HG03175 (cell line): ENCODE data around the gene KISS1R.
"Not testable (repeated sequence)": the region's sequence is repeated elsewhere in the genome, so short reads cannot be mapped to it uniquely, and the experiment has no call there.

Experiments used
- ATAC-seq: cut with Tn5 transposase; IDR thresholded peaks from one replicate; pipeline ENCODE4 v1.9.1; 2021; ENCODE audit warnings: mild to moderate bottlenecking, moderate library complexity; ENCODE audit not compliant: unreplicated experiment

KISS1R gene

DNA sequence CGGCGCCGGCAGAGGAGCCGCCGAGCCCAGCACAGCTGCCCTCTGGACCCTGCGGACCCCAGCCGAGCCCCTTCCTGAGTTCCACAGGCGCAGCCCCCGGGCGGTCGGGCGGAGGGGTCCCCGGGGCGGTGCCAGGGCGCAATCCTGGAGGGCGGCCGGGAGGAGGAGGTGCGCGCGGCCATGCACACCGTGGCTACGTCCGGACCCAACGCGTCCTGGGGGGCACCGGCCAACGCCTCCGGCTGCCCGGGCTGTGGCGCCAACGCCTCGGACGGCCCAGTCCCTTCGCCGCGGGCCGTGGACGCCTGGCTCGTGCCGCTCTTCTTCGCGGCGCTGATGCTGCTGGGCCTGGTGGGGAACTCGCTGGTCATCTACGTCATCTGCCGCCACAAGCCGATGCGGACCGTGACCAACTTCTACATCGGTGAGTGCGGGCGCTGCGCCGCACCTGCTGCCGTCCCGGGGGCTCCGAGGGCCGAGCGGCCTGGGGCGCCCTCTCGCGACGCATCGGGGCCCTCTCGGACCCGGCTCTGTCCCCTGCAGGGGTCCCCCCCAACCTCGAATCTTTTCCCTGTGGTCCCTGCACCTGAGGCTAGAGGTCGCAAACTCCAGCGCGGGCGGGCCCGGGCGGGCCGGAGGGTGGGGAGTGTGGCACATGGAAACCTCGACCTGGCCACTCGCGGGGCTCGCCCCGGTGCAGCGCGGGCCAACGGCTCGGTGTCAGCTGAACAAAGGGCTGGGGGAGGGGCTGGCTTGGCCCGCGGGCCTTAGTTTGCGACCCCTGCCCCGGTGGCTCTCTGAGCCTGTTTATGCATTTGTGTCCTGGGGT lies at the start of gene KISS1R:
KISS1R (plus strand) TSS at position 11 of the 829 bp plus-strand sequence; CDS start at position 181, 170 bp downstream.
- ATAC-seq: no peak

DNA sequence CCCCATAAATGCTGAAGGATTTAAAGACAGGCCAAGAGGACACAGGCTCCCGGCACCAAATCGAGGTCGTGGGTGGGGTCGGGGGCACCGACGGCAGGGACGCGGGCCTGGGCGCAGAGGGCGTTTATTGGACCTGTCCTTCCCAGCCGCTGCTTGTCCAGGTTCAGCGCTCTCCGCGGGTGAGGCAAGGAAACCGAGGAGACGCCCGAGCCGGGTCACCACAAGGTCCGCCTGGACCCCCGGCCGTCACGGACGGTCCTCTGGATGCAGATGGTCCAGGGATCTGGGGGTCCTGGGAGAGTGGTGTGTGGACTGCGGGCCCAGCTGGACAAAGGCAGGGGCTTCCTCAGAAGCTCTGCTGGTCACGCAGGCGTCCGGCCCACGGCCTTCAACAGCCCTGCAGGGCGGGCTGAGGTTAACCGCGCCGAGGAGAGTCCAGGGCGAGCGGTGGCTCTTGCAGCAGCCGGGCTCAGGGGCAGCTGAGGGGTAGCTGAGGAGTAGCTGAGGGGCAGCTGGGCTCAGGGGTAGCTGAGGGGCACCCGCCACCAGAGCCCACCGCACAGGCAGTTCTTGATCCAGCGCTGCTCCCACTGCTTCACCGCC lies 49.2 kb upstream of the KISS1R start:
- ATAC-seq: no peak

DNA sequence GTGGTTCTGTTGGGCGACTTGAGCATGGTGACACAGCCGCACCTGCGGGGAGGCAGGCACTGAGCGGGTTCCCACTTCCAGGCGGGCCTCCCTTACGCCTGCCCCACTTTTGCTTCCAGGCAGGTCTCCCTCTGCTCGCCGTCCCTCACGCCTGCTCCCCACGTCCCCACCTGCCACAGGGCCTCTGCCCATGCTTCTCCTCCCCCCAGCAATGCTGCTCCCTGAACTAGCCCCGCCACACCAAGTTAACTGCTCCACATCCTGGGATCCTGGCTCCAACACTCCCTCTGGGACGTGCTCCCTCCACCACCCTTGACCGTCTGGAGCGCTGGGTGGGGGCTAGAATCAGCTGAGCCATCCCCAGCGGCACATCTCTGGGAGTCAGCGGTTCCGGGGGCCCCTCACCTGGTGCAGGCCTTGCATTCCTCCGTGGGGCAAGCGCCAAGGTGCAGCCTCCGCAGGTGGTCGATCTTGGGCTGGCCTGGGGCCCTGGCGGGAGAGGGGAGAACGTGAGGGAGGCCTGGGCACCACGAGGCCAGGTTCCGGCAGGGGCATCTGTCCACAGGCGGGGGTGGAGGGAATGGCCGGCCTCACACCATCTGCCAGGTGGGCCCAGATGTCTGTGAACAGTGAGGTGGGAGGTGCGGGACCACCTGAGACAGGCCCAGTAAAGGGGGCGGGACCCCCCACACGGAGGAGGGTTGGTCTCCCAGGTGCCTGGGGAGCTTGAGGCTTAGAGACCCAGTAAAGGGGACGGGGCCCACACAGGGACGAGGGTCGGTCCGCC lies 48.5 kb upstream of the KISS1R start:
- ATAC-seq: no peak

DNA sequence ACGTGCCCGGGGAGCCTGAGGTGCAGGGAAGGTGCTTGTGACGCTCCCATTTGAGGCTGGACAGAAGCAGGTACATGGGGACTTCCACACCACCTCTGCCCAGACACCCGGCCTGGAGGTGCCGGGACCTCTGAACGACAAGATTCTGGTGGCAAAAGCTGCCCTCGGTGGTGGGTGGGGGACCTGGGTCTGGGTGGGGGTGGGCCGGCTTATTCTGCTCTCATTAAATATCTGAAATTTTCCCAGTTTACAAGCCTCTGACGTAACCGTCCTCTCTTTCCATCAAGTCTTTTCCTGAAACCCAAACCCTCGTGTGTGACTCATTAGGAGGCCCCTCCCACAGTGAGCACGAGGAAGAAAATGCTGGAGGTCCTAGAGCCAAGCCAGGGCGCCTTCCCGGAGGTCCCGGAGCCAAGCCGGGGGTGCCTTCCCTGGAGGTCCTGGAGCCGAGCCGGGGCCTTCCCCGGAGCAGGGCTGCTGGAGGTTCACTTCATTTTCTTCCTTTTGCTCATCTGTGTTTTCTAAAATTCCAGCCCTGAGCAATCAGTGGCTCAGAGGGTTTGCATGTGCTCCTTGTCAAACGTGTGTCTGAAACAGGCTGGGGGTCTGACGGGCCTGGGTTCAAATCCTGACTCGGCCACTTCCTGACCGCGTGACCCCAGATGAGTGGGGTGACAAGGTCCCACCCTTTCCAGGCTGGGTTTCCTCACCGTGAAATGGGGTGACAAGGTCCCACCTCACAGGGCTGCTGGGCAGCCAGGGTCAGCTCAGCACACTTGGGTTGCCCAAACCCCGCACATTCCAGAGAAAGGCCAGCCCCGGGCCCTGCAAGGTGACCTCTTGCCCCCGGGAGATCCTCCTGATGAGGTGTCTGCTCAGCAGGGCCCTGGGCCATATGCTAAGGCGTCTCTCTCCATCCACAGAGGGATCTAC lies 47.6 kb upstream of the KISS1R start:
- ATAC-seq: no peak

DNA sequence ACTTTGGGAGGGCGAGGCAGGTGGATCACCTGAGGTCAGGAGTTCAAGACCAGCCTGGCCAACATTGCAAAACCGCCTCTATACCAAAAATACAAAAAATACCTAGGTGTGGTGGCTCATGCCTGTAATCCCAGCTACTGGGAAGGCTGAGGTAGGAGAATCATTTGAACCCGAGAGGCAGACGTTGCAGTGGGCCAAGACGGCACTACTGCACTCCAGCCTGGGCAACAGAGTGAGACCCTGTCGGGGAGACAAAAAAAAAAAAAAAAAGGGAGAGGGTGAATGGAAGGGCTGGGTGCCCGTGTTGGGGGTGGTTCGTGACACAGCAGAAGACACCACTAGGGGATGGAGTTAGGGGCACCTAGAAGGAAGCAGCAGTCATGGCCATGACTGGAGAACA lies 46.8 kb upstream of the KISS1R start:
- ATAC-seq: no peak

DNA sequence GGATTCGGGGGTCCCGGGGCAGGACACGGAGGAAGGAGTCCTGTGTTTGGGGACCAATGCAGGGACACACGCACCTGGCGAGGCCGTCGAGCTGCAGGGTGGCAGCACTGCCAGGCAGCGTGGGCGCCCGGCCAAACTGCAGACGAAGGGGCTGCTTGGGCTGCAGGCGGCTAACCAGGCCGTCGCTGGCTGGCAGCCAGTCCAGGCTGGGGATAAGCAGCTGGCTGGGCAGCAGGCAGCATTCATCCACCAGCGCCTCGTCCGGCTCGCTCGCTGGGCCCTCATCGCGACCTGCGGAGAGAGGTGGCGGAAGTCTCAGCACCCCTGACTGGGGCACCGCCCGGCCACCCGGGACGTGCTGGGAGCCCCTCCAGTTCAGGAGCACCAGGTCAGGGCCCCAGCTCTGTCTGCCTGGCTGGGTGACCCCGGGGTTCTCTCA lies 46.2 kb upstream of the KISS1R start:
- ATAC-seq: no peak

DNA sequence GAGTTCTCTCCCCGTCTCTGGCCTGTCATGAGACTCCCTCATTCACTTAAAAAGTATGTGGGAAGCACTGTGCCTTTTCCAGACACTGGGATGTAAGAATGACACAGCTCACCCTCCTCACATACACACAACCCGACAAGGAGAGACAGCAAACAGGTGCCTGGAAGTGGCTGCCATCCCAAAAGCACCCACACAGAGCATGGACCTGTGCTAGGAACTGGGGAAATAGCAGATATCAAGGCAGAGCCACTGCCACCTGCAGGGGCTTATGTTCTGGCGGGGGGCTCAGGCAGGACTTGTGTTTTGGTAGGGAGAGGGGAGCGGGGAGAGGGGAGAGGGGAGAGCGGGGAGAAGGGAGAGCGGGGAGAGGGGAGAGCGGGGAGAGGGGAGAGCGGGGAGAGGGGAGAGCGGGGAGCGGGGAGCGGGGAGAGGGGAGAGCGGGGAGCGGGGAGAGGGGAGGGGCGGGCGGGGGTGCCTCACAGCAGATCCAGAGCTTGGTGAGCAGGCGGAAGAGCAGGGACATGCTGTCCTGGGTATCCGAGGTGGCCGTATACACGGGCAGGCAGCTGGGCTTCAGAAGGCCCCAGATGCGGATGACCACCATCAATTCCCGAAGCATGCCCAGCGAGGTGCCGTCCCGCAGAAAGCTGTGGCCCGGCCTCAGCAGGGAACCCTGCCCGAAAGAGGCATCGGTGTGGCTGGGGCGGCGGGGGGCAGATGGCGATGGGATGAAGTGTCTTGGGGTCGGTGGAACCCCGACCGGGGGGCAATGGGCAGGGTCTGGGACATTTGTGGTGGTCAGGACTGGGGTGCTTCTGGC lies 45.5 kb upstream of the KISS1R start:
- ATAC-seq: no peak

DNA sequence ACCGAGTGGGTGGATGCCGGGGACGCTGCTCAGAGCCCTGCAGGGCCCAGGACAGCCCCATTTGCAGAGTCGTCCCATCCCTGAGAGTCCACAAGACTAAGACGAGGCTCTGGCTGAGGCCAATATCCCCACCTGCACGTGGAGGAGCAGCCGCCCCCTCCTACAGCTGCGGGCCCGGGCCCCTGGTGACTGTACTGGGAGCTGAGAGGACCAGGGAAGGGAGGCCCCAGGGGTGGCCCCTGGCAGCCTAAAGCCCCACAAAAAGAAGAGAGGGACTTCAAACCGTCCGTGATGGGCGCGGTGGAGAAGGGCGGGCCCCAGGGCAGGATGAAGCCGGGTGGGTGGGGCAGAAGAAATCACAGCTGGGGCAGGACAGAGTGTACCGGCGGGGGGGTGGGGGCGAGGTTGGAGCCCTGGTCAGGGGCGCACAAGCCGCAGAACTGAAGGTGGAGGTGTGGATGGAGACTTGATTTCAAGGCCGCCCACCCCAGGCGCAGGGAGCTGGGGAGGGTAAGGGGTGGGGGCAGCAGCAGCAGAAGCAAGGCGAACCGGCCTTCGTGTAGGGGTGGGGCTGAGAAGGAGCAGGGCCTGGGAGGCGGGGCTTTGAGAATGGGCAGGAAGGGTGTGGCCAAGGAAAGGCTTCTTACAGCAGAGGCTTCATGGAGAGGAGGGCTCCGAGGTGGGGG lies 44.7 kb upstream of the KISS1R start:
- no peak for ATAC-seq

DNA sequence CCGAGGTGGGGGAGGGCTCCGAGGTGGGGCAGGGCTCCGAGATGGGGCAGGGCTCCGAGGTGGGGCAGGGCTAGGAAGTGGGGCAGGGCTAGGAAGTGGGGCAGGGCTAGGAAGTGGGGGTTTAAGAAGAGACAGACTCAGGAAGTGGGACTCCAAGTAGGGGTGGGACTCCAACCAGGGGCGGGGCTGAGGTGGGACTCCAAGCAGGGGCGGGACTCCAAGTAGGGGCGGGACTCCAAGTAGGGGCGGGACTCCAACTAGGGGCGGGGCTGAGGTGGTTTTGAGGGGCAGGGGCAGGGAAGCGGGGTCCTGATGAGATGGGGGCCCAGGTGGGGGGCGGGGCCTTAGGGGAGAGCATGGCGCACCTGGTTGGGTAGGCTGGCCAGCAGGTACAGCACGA lies 44.0 kb upstream of the KISS1R start:
- no peak for ATAC-seq

DNA sequence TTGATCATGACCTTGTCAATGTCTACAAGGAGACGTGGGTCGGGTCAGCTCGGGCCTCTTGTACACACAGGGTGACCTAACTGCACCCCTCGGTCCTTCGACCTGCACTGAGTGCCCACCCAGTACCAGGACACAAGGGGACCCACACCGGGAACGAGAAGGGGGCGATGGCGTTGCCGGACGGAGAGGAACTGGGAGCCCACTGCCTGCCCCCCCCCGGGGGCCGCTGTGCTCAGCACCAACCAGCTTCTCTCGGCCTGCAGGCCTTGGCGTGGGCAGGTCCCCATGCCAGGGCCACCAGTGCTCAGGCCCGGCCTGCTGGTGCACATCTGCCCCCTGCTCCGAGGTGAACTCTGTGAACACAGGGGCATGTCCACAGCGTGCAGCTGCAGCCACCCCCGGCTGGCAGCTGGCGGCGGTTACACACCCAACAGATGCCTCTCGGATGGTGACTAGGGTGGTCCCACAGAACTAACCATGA lies 43.5 kb upstream of the KISS1R start:
- ATAC-seq: no peak

DNA sequence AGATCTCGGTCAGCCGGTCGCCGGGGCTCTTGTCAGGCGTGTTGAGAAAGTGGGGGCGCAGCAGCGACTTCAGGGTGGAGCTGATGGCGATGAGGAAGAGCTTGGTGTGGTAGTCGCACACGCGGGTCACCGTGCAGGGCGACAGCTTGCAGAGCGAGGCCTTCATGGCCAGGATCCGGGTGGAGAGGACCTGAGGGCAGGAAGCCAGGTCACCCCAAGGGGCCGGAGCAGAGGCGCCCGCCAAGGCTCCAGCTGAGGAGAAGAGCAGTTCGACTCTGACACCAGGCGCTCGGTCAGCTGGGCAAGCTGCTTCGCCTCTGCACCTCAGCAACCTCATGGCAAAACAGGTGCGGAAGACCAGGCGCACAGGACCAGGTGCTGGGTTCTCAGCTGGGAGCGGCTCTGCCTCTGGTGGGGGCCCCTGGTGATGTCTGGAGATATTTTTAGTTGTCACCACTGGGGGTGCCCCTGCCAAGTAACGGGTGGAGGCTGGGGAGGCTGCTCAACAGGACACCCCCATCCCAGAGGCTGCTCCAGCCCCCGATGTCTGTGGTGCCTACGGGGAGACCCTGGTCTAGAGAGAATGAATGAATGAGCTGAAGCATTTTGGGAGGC lies 41.8 kb upstream of the KISS1R start:
- ATAC-seq: no peak

DNA sequence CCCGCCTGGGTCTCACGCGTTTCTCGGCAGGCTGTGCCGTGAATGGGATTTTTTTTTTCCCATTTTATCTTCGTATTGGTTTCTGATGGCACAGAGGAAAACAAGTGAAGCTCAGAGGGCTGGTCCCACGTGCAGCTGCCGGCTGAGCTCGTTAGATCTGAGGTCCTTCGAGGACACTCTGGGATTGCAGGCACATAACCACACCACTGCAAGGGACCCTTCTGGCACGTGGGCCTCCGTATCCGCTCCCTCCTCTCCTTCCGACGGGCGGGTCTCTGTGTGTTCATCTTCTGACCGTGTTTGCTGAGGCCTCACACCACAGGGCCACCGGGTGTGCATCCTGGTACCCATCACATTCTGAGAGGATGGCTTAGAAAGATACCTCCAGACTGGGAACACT lies 41.0 kb upstream of the KISS1R start:
- ATAC-seq: no peak

DNA sequence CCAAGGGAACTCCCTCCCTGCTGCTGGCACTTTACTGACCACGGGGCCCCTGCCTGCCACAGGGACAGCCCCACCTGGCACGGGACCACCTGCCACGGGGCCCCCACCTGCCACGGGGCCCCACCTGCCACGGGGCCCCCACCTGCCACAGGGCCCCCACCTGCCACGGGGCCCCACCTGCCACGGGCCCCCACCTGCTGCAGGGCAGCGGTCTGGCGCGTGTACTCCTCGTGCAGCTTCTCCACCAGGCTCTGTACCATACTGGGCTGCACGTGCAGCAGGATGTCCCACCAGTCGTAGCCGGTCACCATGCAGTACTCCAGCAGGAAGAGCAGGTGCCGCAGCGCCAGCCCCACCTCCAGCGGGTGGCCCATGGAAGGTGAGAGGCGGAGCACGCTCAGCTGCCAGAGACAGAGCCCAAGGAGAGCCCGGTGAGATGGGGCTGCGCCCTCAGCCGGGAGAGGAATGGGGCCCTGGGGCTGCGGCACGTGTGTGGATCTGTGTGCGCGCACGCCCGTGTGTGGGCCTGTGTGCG lies 40.3 kb upstream of the KISS1R start:
- ATAC-seq: no peak

DNA sequence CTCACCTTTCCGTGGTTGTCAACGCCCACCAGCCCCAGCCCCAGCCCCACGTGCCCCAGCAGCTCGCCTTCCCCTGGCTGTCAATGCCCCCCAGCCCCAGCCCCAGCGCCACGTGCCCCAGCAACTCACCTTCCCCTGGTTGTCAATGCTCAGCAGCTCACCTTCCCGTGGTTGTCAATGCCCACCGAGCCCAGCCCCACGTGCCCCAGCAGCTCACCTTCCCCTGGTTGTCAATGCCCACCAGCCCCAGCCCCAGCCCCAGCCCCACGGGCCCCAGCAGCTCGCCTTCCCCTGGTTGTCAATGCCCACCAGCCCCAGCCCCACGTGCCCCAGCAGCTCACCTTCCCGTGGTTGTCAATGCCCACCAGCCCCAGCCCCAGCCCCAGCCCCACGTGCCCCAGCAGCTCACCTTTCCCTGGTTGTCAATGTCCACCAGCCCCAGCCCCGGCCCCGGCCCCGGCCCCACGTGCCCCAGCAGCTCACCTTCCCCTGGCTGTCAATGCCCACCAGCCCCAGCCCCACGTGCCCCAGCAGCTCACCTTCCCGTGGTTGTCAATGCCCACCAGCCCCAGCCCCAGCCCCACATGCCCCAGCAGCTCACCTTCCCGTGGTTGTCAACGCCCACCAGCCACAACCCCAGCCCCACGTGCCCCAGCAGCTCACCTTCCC lies 39.0 kb upstream of the KISS1R start:
- not testable (repeated sequence) for ATAC-seq

DNA sequence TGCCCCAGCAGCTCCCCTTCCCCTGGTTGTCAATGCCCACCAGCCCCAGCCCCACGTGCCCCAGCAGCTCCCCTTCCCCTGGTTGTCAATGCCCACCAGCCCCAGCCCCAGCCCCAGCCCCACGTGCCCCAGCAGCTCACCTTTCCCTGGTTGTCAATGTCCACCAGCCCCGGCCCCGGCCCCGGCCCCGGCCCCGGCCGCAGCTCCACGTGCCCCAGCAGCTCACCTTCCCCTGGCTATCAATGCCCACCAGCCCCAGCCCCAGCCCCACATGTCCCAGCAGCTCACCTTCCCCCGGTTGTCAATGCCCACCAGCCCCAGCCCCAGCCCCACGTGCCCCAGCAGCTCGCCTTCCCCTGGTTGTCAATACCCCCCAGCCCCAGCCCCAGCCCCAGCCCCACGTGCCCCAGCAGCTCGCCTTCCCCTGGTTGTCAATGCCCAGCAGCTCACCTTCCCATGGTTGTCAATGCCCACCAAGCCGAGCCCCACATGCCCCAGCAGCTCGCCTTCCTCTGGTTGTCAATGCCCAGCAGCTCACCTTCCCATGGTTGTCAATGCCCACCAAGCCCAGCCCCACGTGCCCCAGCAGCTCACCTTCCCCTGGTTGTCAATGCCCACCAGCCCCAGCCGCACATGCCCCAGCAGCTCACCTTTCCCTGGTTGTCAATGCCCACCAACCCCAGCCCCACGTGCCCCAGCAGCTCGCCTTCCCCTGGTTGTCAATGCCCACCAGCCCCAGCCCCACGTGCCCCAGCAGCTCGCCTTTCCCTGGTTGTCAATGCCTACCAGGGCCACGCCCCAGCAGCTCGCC lies 38.2 kb upstream of the KISS1R start:
- ATAC-seq: not testable (repeated sequence)

DNA sequence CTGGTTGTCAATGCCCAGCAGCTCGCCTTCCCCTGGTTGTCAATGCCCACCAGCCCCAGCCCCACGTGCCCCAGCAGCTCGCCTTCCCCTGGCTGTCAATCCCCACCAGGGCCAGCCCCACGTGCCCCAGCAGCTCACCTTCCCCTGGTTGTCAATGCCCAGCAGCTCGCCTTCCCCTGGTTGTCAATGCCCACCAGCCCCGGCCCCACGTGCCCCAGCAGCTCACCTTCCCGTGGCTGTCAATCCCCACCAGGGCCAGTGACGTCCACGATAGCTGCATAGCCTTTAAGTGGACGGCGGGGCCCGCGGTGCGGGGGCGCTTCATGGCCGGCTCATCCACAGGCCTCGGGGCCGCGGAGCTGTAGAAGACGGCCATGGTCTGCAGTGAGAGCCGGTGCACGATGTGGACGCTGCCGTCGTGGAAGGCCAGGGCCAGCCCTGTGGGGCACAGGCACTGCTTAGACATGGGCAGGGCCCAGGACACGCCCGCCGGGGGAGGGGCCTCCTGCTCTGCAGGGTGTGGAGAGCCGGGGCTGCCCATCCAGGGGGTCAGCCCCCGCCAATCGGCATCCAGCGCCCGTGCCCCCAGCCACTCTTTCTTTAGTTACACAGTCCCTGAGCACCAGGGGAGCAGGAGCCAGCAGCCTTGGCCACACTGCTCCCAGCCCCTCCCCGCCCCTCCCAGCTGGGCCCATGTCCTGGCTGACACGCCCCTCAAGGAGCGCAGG lies 37.3 kb upstream of the KISS1R start:
- no peak for ATAC-seq
